B cell (primary cell): ENCODE results near the gene LAMC3.

ENCODE experiments used
- EZH2 ChIP-seq: IDR thresholded peaks from 2 replicates; pipeline ENCODE4 v1.6.1; 2012; ENCODE audit warnings: borderline replicate concordance, low read depth, mild to moderate bottlenecking, moderate library complexity, low read length; ENCODE audit not compliant: insufficient read depth, poor library complexity, severe bottlenecking
- TF ChIP-seq, protein P1 (sequence below): fragments of 200-600 bp; IDR thresholded peaks from one replicate; pipeline ENCODE4 v1.8.0; 2022; ENCODE audit warnings: antibody characterized with exemption, mild to moderate bottlenecking

DNA sequence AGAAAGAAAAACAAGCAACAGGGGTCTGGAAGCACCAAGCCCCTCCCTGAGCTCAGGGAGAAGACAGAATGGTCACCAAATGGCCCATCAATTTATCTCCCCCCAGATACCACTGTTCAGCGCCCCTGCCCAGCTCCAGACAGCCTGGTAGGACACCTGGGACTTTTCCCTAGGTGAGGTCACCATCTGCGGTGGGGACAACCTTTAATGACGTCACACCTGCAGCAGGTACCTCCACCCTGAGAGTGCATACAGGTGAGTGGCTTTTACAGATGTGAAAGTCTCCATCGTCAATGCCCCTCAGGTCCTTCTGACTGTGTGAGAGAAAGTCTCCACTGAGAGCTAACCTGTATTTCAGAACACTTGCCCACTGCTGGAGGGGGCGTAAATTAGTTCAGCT is 34.3 kb upstream of the LAMC3 start:
- TF ChIP-seq, protein P1, sequence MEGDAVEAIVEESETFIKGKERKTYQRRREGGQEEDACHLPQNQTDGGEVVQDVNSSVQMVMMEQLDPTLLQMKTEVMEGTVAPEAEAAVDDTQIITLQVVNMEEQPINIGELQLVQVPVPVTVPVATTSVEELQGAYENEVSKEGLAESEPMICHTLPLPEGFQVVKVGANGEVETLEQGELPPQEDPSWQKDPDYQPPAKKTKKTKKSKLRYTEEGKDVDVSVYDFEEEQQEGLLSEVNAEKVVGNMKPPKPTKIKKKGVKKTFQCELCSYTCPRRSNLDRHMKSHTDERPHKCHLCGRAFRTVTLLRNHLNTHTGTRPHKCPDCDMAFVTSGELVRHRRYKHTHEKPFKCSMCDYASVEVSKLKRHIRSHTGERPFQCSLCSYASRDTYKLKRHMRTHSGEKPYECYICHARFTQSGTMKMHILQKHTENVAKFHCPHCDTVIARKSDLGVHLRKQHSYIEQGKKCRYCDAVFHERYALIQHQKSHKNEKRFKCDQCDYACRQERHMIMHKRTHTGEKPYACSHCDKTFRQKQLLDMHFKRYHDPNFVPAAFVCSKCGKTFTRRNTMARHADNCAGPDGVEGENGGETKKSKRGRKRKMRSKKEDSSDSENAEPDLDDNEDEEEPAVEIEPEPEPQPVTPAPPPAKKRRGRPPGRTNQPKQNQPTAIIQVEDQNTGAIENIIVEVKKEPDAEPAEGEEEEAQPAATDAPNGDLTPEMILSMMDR: no peak
- no peak for TF ChIP-seq EZH2
